ENCODE measurements around the gene FXYD5.

FXYD5 gene

GRCh38 chr19:35169221-35169995, 14.9 kb downstream of the FXYD5 start:
- no peak overlapping the region for H3K27ac ChIP-seq
- TF ChIP-seq ZFX (IDR thresholded peaks at IDR 0.05; ENCODE audit: borderline replicate concordance) (no peak), CTCF (IDR thresholded peaks at IDR 0.05) (no peak)

- TF ChIP-seq CTCF (IDR thresholded peaks at IDR 0.05) (no peak), ZFX (IDR thresholded peaks at IDR 0.05; ENCODE audit: borderline replicate concordance) (no peak)
- no peak overlapping the region for H3K27ac ChIP-seq
Observed at GRCh38 chr19:35170359-35171061, 16.0 kb downstream of the FXYD5 start.

GRCh38 chr19:35171730-35172129, 17.2 kb downstream of the FXYD5 start:
- no peak overlapping the region for H3K27ac ChIP-seq
- no peak for TF ChIP-seq ZFX (IDR thresholded peaks at IDR 0.05; ENCODE audit: borderline replicate concordance)
- TF ChIP-seq CTCF (IDR thresholded peaks at IDR 0.05), result no peak

DNA sequence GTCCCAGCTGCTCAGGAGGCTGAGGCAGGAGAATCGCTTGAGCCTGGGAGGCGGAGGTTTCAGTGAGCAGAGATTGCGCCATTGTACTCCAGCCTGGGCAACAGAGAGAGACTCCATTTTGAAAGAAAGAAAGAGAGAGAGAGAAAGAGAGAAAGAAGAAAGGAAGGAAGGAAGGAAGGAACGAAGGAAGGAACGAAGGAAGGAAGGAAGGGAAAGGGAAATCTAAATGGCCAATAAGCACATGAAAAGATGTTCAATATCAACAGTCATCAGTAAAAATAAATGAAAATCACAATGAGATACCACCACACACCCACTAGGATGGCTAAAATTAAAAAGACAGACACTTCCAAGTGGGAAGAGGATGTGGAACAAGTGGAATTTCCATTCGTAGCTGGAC, 19.7 kb downstream of the FXYD5 start:
- no peak overlapping the region for H3K27ac ChIP-seq
- TF ChIP-seq CTCF (IDR thresholded peaks at IDR 0.05) (no peak), ZFX (IDR thresholded peaks at IDR 0.05; ENCODE audit: borderline replicate concordance) (no peak)

GRCh38 chr19:35176181-35176570, 21.6 kb downstream of the FXYD5 start:
- TF ChIP-seq ZFX (IDR thresholded peaks at IDR 0.05; ENCODE audit: borderline replicate concordance) (no peak), CTCF (IDR thresholded peaks at IDR 0.05) (no peak)
- H3K27ac ChIP-seq, result no peak overlapping the region

DNA sequence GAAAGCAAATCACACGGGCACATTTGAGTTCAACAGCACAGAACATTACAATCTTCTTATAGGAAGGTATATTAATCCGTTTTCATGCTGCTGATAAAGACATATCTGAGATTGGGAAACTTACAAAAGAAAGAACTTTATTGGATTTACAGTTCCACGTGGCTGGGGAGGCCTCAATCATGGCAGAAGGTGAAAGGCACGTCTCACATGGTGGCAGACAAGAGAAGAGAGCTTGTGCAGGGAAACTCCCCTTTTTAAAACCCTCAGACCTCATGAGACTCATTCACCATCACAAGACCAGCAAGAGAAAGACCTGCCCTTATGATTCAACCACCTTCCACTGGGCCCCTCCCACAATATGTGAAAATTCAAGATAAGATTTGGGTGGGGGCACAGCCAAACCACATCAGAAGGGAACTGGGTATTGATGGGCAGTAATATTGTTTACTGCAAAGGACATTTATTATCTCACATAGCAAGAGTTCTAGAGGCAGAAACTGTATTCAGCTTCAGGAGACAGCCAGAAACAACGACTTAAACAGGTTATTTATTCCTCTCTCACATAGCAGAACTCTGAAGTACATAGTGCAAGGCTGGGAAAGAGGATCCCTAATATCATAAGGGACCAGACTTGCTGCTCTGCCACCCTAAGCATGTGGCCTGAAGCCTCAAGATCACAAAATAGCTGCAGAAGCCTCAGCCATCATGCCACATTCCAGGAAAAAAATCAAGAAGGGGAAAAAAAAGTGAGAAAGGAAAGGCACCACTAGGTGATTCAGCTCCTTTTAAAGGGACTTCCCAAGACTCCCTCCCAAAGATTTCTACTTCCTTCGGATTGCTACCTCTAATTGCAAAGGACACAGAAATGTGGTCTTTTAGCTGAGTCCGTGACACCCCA, 23.1 kb downstream of the FXYD5 start:
- no peak overlapping the region for H3K27ac ChIP-seq
- TF ChIP-seq ZFX (IDR thresholded peaks at IDR 0.05; ENCODE audit: borderline replicate concordance) (no peak), CTCF (IDR thresholded peaks at IDR 0.05) (no peak)
